Measurements from ENCODE around the gene PTPN11. TPM values are rescaled to one million over a fixed set of nuclear protein-coding genes. Genes with fewer than 3 reads are reported as not detected.
"Not testable (repeated sequence)": the region's sequence is repeated elsewhere in the genome, so short reads cannot be mapped to it uniquely, and the experiment has no call there.

The PTPN11 gene
- total and polyA plus RNA-seq, 7 donors, result 43.8 to 192 (median 172) TPM

- DNase-seq (no peak), ATAC-seq (no peak)
- no peaks in the 10 kb centered on the region for H3K4me1 ChIP-seq
- intact Hi-C loops (cut with DNase I), result no loop called here
- TF ChIP-seq, protein P1, sequence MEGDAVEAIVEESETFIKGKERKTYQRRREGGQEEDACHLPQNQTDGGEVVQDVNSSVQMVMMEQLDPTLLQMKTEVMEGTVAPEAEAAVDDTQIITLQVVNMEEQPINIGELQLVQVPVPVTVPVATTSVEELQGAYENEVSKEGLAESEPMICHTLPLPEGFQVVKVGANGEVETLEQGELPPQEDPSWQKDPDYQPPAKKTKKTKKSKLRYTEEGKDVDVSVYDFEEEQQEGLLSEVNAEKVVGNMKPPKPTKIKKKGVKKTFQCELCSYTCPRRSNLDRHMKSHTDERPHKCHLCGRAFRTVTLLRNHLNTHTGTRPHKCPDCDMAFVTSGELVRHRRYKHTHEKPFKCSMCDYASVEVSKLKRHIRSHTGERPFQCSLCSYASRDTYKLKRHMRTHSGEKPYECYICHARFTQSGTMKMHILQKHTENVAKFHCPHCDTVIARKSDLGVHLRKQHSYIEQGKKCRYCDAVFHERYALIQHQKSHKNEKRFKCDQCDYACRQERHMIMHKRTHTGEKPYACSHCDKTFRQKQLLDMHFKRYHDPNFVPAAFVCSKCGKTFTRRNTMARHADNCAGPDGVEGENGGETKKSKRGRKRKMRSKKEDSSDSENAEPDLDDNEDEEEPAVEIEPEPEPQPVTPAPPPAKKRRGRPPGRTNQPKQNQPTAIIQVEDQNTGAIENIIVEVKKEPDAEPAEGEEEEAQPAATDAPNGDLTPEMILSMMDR (IDR thresholded peaks at IDR 0.05), result no peak
- H3K27me3 ChIP-seq (ENCODE audit: insufficient read depth in 3 of 3, low read length in 2 of 3), result no peaks in the 10 kb centered on the region
- peaks cover 3 to 56% of the 10 kb centered on the region in 2 donors for H3K36me3 ChIP-seq (ENCODE audit: insufficient read depth in 1 of 2, low read depth in 1 of 2)
- no peak overlapping the region for H3K27ac ChIP-seq
- no peaks in the 10 kb centered on the region for H3K9me3 ChIP-seq
- 87 to 94% (median 93%) methylated on average over 3 of the region's 3 CpGs for WGBS, 3 donors
- no peak overlapping the region for H3K4me3 ChIP-seq
These were observed 27.4 kb downstream of the PTPN11 start for GRCh38 chr12:112446008-112446725.

- Histone ChIP-seq H3K27me3 (ENCODE audit: insufficient read depth in 3 of 3, low read length in 2 of 3) (no peaks in the 10 kb centered on the region), H3K4me3 (no peak overlapping the region), H3K9me3 (no peaks in the 10 kb centered on the region), H3K4me1 (no peaks in the 10 kb centered on the region), H3K36me3 (ENCODE audit: insufficient read depth in 1 of 2, low read depth in 1 of 2) (peaks cover 3 to 65% of the 10 kb centered on the region in 2 donors), H3K27ac (no peak overlapping the region)
- intact Hi-C loops (cut with DNase I), result no loop called here
- DNase-seq (no peak), ATAC-seq (no peak)
- TF ChIP-seq, protein P1 (IDR thresholded peaks at IDR 0.05), result no peak
- WGBS, 3 donors, result 76 to 83% (median 81%) methylated on average over 3 of the region's 3 CpGs
These were observed 28.4 kb downstream of the PTPN11 start for GRCh38 chr12:112447106-112447505.

GRCh38 chr12:112448165-112448564 is 29.4 kb downstream of the PTPN11 start:
- H3K9me3 ChIP-seq; DNase-seq; H3K4me3 ChIP-seq; H3K4me1 ChIP-seq; H3K27me3 ChIP-seq (ENCODE audit: insufficient read depth in 3 of 3, low read length in 2 of 3); intact Hi-C loops (cut with DNase I); H3K27ac ChIP-seq: not testable (repeated sequence)
- 69 to 80% (median 69%) methylated on average over 2 of the region's 2 CpGs for WGBS, 3 donors
- peak in 2 of 4 donors; percentile 43 to 47 for ATAC-seq
- H3K36me3 ChIP-seq (ENCODE audit: insufficient read depth in 1 of 2, low read depth in 1 of 2), result peaks cover 3 to 76% of the 10 kb centered on the region in 2 donors

DNA sequence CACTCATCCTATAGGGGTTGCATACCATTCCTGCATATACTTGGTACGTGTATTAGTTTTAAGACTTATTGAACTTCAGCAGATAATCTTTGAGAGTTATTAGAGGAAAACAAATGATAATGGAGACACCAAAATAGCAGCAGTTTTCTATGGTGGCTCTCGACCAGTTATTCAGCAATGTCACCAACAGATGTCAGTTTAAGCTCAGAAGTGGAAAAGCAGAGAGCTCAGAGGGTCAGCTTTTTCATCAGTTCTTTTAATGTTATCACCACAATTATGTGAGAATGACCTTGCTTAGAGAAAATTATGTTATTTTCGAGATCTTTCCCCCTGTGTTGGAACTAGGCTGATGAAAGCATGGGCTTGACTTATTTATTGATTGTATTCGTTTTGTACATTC is 32.0 kb downstream of the PTPN11 start:
- no peaks in the 10 kb centered on the region for H3K9me3 ChIP-seq
- 77 to 83% (median 80%) methylated on average over 4 of the region's 4 CpGs for WGBS, 3 donors
- H3K4me3 ChIP-seq, result no peak overlapping the region
- intact Hi-C loops (cut with DNase I), result no loop called here
- no peak for ATAC-seq
- no peak overlapping the region for H3K27ac ChIP-seq
- TF ChIP-seq, protein P1 (IDR thresholded peaks at IDR 0.05), result no peak
- peaks cover 3 to 95% of the 10 kb centered on the region in 2 donors for H3K36me3 ChIP-seq (ENCODE audit: insufficient read depth in 1 of 2, low read depth in 1 of 2)
- no peaks in the 10 kb centered on the region for H3K4me1 ChIP-seq
- DNase-seq, result no peak
- H3K27me3 ChIP-seq (ENCODE audit: insufficient read depth in 3 of 3, low read length in 2 of 3), result no peaks in the 10 kb centered on the region

GRCh38 chr12:112456029-112456428 is 37.3 kb downstream of the PTPN11 start:
- Histone ChIP-seq H3K9me3 (no peaks in the 10 kb centered on the region), H3K4me1 (no peaks in the 10 kb centered on the region), H3K36me3 (ENCODE audit: insufficient read depth in 1 of 2, low read depth in 1 of 2) (peaks cover 4 to 98% of the 10 kb centered on the region in 2 donors), H3K27me3 (ENCODE audit: insufficient read depth in 3 of 3, low read length in 2 of 3) (no peaks in the 10 kb centered on the region), H3K27ac (no peak overlapping the region), H3K4me3 (no peak overlapping the region)
- TF ChIP-seq, protein P1 (IDR thresholded peaks at IDR 0.05), result no peak
- DNase-seq (no peak), ATAC-seq (no peak)
- 54 to 72% (median 56%) methylated on average over 7 of the region's 7 CpGs for WGBS, 3 donors
- intact Hi-C loops (cut with DNase I), result no loop called here

GRCh38 chr12:112457142-112457541 is 38.4 kb downstream of the PTPN11 start:
- peaks cover 4 to 97% of the 10 kb centered on the region in 2 donors for H3K36me3 ChIP-seq (ENCODE audit: insufficient read depth in 1 of 2, low read depth in 1 of 2)
- H3K4me3 ChIP-seq; H3K27ac ChIP-seq; H3K27me3 ChIP-seq (ENCODE audit: insufficient read depth in 3 of 3, low read length in 2 of 3); H3K9me3 ChIP-seq; H3K4me1 ChIP-seq; intact Hi-C loops (cut with DNase I); ATAC-seq; DNase-seq: not testable (repeated sequence)
- 94 to 100% (median 98%) methylated on average over 1 of the region's 1 CpG for WGBS, 3 donors

Data from psoas muscle (tissue), 8 donors.